ENCODE measurements around the gene DCAF7.

The DCAF7 gene

DNA sequence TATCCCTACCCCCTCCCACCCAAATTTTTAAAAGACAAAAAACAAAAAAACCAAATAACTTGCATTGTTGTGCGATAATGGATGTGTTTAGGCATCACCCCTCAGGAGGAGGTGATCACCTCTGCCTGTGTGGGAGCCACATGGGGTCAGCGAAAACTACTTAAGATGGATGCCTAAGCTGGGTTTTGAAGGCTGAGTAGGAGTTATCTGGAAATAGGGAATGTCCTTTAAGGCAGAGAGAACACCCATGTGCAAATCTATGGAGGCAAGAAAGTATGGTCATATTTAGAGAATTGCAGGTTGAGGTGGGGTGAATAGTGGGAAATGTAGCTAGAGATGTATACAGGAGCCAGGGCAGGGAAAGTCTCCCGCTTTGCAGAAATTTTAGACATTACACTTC, 44.9 kb downstream of the DCAF7 start:
- no peak for TF ChIP-seq ZFX (IDR thresholded peaks at IDR 0.05)
- H3K27ac ChIP-seq = no peak overlapping the region

DNA sequence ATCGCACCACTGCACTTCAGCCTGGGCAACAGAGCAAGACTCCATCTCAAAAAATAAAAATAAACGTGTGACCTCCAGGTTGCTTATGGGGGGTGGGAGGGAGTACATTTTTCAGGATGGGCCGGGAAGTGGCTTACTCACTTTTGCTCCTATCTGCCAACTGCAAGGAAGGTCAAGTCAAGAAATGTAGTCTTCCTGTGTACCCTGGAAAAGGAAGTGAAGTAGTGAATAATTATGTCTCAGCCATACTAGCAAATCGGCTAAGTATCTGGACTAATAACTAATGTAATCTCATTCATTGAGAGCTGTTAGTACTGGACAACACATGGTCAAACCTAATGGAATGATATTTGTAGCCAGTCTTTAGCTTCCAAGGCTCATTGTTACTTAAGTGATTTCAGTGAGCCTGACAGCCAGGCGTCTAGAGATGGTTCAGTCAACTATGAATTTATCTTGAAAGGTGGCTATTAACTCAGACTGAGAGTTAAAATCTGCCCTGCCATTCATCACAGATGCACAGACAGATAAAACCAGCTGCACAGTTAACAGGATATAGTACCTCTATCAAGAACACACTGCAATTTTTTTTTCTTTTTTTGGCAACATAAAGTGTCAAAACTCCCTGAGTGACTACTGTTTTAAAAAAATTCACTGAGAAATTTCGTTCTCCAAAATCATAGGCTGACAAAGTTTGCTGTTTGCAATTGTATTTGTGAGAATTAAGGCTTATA, 46.7 kb downstream of the DCAF7 start:
- no peak overlapping the region for H3K27ac ChIP-seq

DNA sequence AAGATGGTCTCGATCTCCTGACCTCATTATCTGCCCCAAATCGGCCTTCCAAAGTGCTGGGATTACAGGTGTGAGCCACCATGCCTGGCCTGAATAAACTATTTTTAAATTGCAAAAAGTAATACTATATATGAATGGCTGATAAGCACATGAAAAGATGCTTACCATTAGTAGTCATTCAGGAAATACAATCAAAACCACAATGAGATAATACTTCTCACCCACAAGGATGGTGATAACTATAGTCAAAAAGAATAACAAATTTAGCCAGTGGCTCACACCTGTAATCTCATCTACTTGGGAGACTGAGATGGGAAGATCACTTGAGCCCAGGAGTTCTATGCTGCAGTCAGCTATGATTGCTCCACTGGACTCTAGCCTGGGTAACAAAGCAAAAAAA, 48.0 kb downstream of the DCAF7 start:
- H3K27ac ChIP-seq = no peak overlapping the region
- TF ChIP-seq, protein P1, sequence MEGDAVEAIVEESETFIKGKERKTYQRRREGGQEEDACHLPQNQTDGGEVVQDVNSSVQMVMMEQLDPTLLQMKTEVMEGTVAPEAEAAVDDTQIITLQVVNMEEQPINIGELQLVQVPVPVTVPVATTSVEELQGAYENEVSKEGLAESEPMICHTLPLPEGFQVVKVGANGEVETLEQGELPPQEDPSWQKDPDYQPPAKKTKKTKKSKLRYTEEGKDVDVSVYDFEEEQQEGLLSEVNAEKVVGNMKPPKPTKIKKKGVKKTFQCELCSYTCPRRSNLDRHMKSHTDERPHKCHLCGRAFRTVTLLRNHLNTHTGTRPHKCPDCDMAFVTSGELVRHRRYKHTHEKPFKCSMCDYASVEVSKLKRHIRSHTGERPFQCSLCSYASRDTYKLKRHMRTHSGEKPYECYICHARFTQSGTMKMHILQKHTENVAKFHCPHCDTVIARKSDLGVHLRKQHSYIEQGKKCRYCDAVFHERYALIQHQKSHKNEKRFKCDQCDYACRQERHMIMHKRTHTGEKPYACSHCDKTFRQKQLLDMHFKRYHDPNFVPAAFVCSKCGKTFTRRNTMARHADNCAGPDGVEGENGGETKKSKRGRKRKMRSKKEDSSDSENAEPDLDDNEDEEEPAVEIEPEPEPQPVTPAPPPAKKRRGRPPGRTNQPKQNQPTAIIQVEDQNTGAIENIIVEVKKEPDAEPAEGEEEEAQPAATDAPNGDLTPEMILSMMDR (conservative IDR thresholded peaks at IDR 0.05) = no peak
- no peak for TF ChIP-seq ZFX (IDR thresholded peaks at IDR 0.05)

More for the DNA sequence above, 46.7 kb downstream of the DCAF7 start:
- no peak for TF ChIP-seq ZFX (IDR thresholded peaks at IDR 0.05)
- TF ChIP-seq, protein P1 (conservative IDR thresholded peaks at IDR 0.05) = no peak

DNA sequence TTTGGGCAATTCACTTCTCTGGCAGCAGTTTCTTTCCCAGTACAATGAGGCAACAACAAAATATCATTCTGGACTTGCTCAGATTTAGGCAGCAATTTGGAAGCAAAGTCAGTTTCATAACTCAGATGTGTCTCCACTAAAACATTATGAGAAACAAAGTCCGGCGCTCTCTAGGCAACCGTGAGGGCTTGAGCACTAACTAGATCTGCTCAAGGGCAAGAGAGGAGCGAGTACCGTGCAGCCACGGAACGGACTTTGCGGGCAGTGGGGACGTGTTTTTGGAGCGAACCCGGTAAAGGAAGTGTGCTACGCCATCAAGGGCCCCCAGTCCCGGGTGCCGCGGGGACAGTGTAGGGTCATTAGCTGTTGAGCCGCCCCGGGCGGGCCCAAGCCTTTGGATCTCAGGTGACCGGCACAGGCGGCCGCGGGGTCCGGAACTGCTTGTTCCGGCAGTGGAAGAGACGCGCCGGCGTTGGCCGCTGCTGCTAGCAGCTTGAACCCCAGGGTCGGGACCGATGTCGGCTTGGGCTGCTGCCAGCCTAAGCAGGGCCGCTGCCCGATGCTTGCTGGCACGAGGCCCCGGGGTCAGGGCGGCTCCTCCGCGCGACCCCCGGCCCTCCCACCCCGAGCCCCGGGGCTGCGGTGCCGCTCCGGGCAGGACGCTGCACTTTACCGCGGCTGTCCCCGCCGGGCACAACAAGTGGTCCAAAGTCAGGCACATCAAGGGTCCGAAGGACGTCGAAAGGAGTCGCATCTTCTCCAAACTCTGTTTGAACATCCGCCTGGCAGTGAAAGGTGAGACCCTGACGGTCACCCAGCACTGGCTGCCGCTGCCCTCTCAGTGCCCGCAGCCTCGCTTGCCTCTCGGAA, 50.5 kb downstream of the DCAF7 start, which contains the start of gene TACO1:
TSS of gene TACO1 (plus strand) at position 327 of the 870 bp plus-strand sequence. CDS start at position 516, 189 bp downstream.
- peak within 1 kb of the TSS; percentile 93 for H3K27ac ChIP-seq
- TF ChIP-seq ZFX (IDR thresholded peaks at IDR 0.05) = peak; percentile 90
- TF ChIP-seq, protein P1 (conservative IDR thresholded peaks at IDR 0.05) = no peak

DNA sequence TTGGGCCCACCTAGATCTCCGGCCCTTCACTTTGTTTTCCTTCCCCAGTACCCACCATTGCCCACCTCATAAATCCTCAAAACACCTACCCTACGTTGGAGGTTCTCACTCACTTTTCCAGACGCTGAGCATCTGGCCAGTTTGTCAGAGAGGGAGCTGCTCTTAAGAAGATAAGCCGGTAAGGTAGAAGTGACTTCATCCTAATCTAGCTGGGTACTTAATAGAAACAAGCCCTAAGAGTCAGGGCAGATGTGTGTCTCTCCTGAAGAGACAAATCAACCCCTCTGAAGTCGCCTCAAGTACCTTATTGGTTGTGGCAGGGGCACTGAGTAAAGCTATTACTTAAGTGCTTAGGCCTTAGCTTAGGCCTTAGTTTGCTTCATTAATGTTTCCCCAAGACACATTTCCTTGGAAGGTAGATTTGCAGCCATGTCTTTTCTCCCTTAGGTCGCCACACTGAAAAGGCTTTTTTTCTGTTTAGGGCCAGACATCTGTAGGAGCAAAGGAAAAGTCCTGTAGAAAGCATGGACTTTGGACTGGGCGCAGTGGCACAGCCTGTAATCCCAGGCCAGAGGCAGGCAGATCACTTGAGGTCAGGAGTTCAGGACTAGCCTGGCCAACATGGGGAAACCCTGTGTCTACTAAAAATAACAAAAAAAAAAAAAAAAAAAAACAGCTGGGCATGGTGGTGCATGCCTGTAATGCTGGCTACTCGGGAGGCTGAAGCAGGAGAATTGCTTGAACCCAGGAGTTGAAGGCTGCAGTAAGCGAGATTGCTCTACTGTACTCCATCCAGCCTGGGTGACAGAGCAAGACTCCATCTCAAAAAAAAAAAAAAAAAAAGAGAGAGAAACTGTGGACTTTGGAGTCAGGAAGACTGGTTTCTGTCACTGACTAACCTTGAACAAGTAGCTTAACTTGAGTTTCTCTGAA, 51.4 kb downstream of the DCAF7 start:
- H3K27ac ChIP-seq = peak overlapping the region; percentile 93
- TF ChIP-seq, protein P1 (conservative IDR thresholded peaks at IDR 0.05) = no peak
- TF ChIP-seq ZFX (IDR thresholded peaks at IDR 0.05) = no peak

DNA sequence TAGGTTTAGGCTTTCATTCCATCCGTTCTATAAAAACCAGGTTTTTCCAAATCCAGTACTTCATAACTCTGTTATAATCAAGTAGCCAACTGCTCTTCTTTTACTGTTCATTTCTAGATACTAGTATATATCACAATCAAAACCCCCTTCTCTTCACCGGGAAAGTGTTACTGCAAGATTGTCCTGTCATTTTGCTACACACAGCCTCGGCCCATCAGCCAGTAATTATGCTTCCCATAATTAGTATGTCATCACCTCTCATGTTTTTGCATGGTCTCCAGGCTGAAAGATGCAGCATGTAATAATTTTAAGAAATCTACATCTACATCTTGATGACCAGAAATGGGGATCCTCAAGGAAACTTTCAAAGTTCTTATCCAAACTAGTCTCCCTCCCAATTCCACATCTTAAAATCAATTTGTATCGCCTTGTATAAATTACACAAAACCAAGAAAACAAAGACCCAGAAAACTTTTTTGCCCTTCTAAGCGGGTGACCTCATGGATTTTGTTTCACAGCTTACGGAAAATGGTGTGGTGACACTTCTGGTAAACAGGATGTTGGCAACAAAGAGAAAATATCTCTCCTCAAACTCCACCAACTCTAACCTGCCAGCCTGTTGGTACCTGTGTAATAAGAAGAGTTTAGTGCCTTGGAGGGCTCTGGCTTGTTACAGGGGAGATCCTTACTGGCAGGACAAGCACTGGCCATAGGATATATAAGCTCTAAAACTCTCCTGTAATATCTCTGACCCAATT, 59.7 kb downstream of the DCAF7 start:
- TF ChIP-seq ZFX (IDR thresholded peaks at IDR 0.05) = no peak
- TF ChIP-seq, protein P1 (conservative IDR thresholded peaks at IDR 0.05) = no peak
- no peak overlapping the region for H3K27ac ChIP-seq

DNA sequence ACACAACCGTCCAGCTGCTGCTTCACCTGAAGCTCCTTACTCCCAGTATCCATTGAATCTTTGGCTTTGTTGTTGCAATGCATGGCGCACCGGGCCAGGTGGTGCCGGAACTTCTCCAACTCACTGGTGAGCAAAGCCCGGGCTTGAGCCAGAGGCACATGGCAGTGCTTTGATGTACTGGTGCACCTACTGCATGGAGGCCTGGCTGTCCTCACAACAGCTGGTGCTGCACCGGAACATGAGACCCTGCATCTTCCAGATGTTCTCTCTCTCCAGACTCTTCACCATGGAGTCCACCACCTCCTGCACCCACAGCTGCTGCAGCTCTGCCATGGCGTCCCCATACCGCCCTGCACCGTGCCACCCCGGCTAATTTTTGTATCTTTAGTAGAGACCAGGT, 60.6 kb downstream of the DCAF7 start:
- H3K27ac ChIP-seq = no peak overlapping the region
- TF ChIP-seq ZFX (IDR thresholded peaks at IDR 0.05) = no peak
- TF ChIP-seq, protein P1 (conservative IDR thresholded peaks at IDR 0.05) = no peak
